DMS 273 (cell line): ENCODE measurements around the gene PPTC7.
"Not testable (repeated sequence)": the region's sequence is repeated elsewhere in the genome, so short reads cannot be mapped to it uniquely, and the experiment has no call there.

Experiments used
- DNase-seq: peaks from one replicate; lab custom pipeline; 2025; ENCODE audit not compliant: unreplicated experiment; lab: John Stamatoyannopoulos, UW

The PPTC7 gene

GRCh38 chr12:110537605-110538409, 45.3 kb downstream of the PPTC7 start:
- no peak for DNase-seq

- DNase-seq = no peak
These were observed 46.1 kb downstream of the PPTC7 start for GRCh38 chr12:110536834-110537604.

GRCh38 chr12:110534811-110535210, 48.3 kb downstream of the PPTC7 start:
- no peak for DNase-seq

GRCh38 chr12:110533607-110534006, 49.5 kb downstream of the PPTC7 start:
- no peak for DNase-seq

GRCh38 chr12:110532644-110533043, 50.5 kb downstream of the PPTC7 start:
- no peak for DNase-seq

GRCh38 chr12:110531741-110532333, 51.3 kb downstream of the PPTC7 start:
- DNase-seq = no peak

GRCh38 chr12:110530511-110530910, 52.6 kb downstream of the PPTC7 start:
- no peak for DNase-seq

GRCh38 chr12:110528277-110528839, 54.8 kb downstream of the PPTC7 start:
- DNase-seq = no peak

- DNase-seq = not testable (repeated sequence)
These were observed 62.0 kb downstream of the PPTC7 start for GRCh38 chr12:110520876-110521712.

GRCh38 chr12:110518014-110518413, 65.1 kb downstream of the PPTC7 start:
- DNase-seq = not testable (repeated sequence)

GRCh38 chr12:110516995-110517394, 66.1 kb downstream of the PPTC7 start:
- no peak for DNase-seq

GRCh38 chr12:110514363-110514762, 68.8 kb downstream of the PPTC7 start:
- DNase-seq = no peak

GRCh38 chr12:110513842-110514241, 69.3 kb downstream of the PPTC7 start:
- DNase-seq = no peak

GRCh38 chr12:110508071-110508586, 75.0 kb downstream of the PPTC7 start:
- no peak for DNase-seq

- DNase-seq = no peak
These were observed 77.8 kb downstream of the PPTC7 start for GRCh38 chr12:110505332-110505731.

GRCh38 chr12:110503432-110503831, 79.7 kb downstream of the PPTC7 start:
- no peak for DNase-seq

- peak; percentile 97 for DNase-seq
These were observed 81.1 kb downstream of the PPTC7 start, which contains the start of the genes RAD9B and VPS29 for GRCh38 chr12:110501752-110502738. TSS of gene RAD9B (plus strand) at chr12:110502331. CDS start at chr12:110502338, 7 bp downstream. TSS of gene VPS29 (minus strand) at chr12:110502111. CDS start at chr12:110502051, 60 bp downstream.

- peak; percentile 77 for DNase-seq
These were observed 81.7 kb downstream of the PPTC7 start for GRCh38 chr12:110501399-110501751.
